SJSA1 (cell line): ENCODE results near the gene NTRK1. TPM values are rescaled to one million over a fixed set of nuclear protein-coding genes. Genes with fewer than 3 reads are reported as not detected.

ENCODE experiments used
- DNase-seq, 2 experiments: peaks; one replicate each; pipeline ENCODE4 v3.0.0-alpha.2; 2015 to 2020; ENCODE audit warnings: low spot score in 2 of 2, low read depth in 1 of 2
- H3K27ac ChIP-seq: fragments of 250-450 bp; sonication (Bioruptor Pico); 2 replicates; pipeline ENCODE4 v1.5.1; 2020; ENCODE audit warnings: mild to moderate bottlenecking, moderate library complexity
- H3K27me3 ChIP-seq: fragments of 250-450 bp; sonication (Bioruptor Pico); replicated peaks from 2 replicates; pipeline ENCODE4 v1.5.1; 2020; ENCODE audit warnings: mild to moderate bottlenecking, moderate library complexity
- H3K36me3 ChIP-seq: fragments of 250-450 bp; sonication (Bioruptor Pico); 2 replicates; pipeline ENCODE4 v1.5.1; 2020; ENCODE audit warnings: mild to moderate bottlenecking
- H3K4me1 ChIP-seq: fragments of 250-450 bp; sonication (Bioruptor Pico); replicated peaks from 2 replicates; pipeline ENCODE4 v1.6.1; 2021; ENCODE audit warnings: mild to moderate bottlenecking
- H3K4me3 ChIP-seq: fragments of 250-450 bp; sonication (Bioruptor Pico); 2 replicates; pipeline ENCODE4 v1.5.1; 2020; ENCODE audit warnings: mild to moderate bottlenecking
- H3K9me3 ChIP-seq: fragments of 250-450 bp; sonication (Bioruptor Pico); replicated peaks from 2 replicates; pipeline ENCODE4 v1.5.1; 2020; ENCODE audit warnings: mild to moderate bottlenecking
- total RNA-seq: library from RNA; depleted of rRNA; stranded (reverse); fragments of >200 nt; shearing (Covaris generic); gene quantifications from 2 replicates; pipeline ENCODE4 v1.2.3, GENCODE V29; 2014

The NTRK1 gene
- total RNA-seq, 1 experiment from 2014 or later: not detected

GRCh38 chr1:156868341-156868740 lies 7.7 kb downstream of the NTRK1 start:
- no peak for DNase-seq
- Histone ChIP-seq H3K4me1 (peaks cover 9% of the 10 kb centered on the region), H3K27ac (no peak overlapping the region), H3K4me3 (no peak overlapping the region), H3K27me3 (peaks cover 1% of the 10 kb centered on the region), H3K9me3 (no peaks in the 10 kb centered on the region), H3K36me3 (no peaks in the 10 kb centered on the region)

- Histone ChIP-seq H3K36me3 (no peaks in the 10 kb centered on the region), H3K27me3 (no peaks in the 10 kb centered on the region), H3K4me1 (peaks cover 9% of the 10 kb centered on the region), H3K4me3 (no peak overlapping the region), H3K9me3 (no peaks in the 10 kb centered on the region), H3K27ac (no peak overlapping the region)
- DNase-seq: no peak
Observed at GRCh38 chr1:156869455-156869854, 8.8 kb downstream of the NTRK1 start.

- H3K9me3 ChIP-seq: no peaks in the 10 kb centered on the region
- H3K27me3 ChIP-seq: 0 out of 2 replicates have a peak, but pooled peaks cover 9% of the 10 kb centered on the region
- H3K36me3 ChIP-seq: no peaks in the 10 kb centered on the region
- H3K27ac ChIP-seq: no peak overlapping the region
- no peak for DNase-seq
- no peak overlapping the region for H3K4me3 ChIP-seq
- H3K4me1 ChIP-seq: peaks cover 9% of the 10 kb centered on the region
Observed at GRCh38 chr1:156873659-156874058, 13.0 kb downstream of the NTRK1 start.

- no peak for DNase-seq
- H3K27me3 ChIP-seq: 0 out of 2 replicates have a peak, but pooled peaks cover 11% of the 10 kb centered on the region
- H3K36me3 ChIP-seq: no peaks in the 10 kb centered on the region
- peaks cover 9% of the 10 kb centered on the region for H3K4me1 ChIP-seq
- no peak overlapping the region for H3K27ac ChIP-seq
- no peaks in the 10 kb centered on the region for H3K9me3 ChIP-seq
- H3K4me3 ChIP-seq: no peak overlapping the region
Observed at GRCh38 chr1:156874142-156874541, 13.5 kb downstream of the NTRK1 start.

GRCh38 chr1:156874572-156875340 lies 14.1 kb downstream of the NTRK1 start:
- no peak for DNase-seq
- no peaks in the 10 kb centered on the region for H3K9me3 ChIP-seq
- H3K36me3 ChIP-seq: no peaks in the 10 kb centered on the region
- H3K27ac ChIP-seq: no peak overlapping the region
- H3K4me1 ChIP-seq: peaks cover 9% of the 10 kb centered on the region
- H3K27me3 ChIP-seq: 0 out of 2 replicates have a peak, but pooled peaks cover 15% of the 10 kb centered on the region
- no peak overlapping the region for H3K4me3 ChIP-seq

- peaks cover 20% of the 10 kb centered on the region; the same call in 1 of the 2 replicates for H3K27me3 ChIP-seq
Observed at GRCh38 chr1:156875341-156875615, 14.6 kb downstream of the NTRK1 start.

GRCh38 chr1:156876281-156876680 lies 15.6 kb downstream of the NTRK1 start:
- H3K4me1 ChIP-seq: no peaks in the 10 kb centered on the region; the same call in 1 of the 2 replicates
- H3K27ac ChIP-seq: no peak overlapping the region
- H3K9me3 ChIP-seq: no peaks in the 10 kb centered on the region
- peaks cover 27% of the 10 kb centered on the region; the same call in 1 of the 2 replicates for H3K27me3 ChIP-seq
- no peaks in the 10 kb centered on the region for H3K36me3 ChIP-seq
- no peak for DNase-seq
- no peak overlapping the region for H3K4me3 ChIP-seq

More at GRCh38 chr1:156875341-156875615, 14.6 kb downstream of the NTRK1 start:
- Histone ChIP-seq H3K4me3 (no peak overlapping the region), H3K9me3 (no peaks in the 10 kb centered on the region), H3K36me3 (no peaks in the 10 kb centered on the region), H3K4me1 (peaks cover 8% of the 10 kb centered on the region), H3K27ac (no peak overlapping the region)
- no peak for DNase-seq

GRCh38 chr1:156877433-156878170 lies 16.9 kb downstream of the NTRK1 start:
- DNase-seq: no peak
- Histone ChIP-seq H3K36me3 (no peaks in the 10 kb centered on the region), H3K4me1 (no peaks in the 10 kb centered on the region), H3K4me3 (no peak overlapping the region), H3K27me3 (peaks cover 29% of the 10 kb centered on the region; the same call in 1 of the 2 replicates), H3K27ac (no peak overlapping the region), H3K9me3 (no peaks in the 10 kb centered on the region)

GRCh38 chr1:156879876-156880275 lies 19.2 kb downstream of the NTRK1 start:
- Histone ChIP-seq H3K4me1 (no peaks in the 10 kb centered on the region), H3K4me3 (no peak overlapping the region), H3K27ac (no peak overlapping the region), H3K36me3 (no peaks in the 10 kb centered on the region), H3K9me3 (no peaks in the 10 kb centered on the region), H3K27me3 (peaks cover 29% of the 10 kb centered on the region; the same call in 1 of the 2 replicates)
- DNase-seq: no peak

GRCh38 chr1:156880473-156880872 lies 19.8 kb downstream of the NTRK1 start:
- H3K9me3 ChIP-seq: no peaks in the 10 kb centered on the region
- peaks cover 29% of the 10 kb centered on the region; the same call in 1 of the 2 replicates for H3K27me3 ChIP-seq
- no peaks in the 10 kb centered on the region for H3K4me1 ChIP-seq
- no peak overlapping the region for H3K27ac ChIP-seq
- no peak for DNase-seq
- H3K36me3 ChIP-seq: no peaks in the 10 kb centered on the region
- no peak overlapping the region for H3K4me3 ChIP-seq

GRCh38 chr1:156881101-156881500 lies 20.4 kb downstream of the NTRK1 start:
- Histone ChIP-seq H3K4me1 (no peaks in the 10 kb centered on the region), H3K4me3 (no peak overlapping the region), H3K27ac (no peak overlapping the region), H3K36me3 (no peaks in the 10 kb centered on the region), H3K27me3 (peaks cover 29% of the 10 kb centered on the region; the same call in 1 of the 2 replicates), H3K9me3 (no peaks in the 10 kb centered on the region)
- no peak for DNase-seq

- Histone ChIP-seq H3K36me3 (no peaks in the 10 kb centered on the region), H3K9me3 (no peaks in the 10 kb centered on the region), H3K4me1 (no peaks in the 10 kb centered on the region), H3K27ac (no peak overlapping the region), H3K4me3 (no peak overlapping the region), H3K27me3 (peaks cover 31% of the 10 kb centered on the region; the same call in 1 of the 2 replicates)
- DNase-seq: no peak
Observed at GRCh38 chr1:156881663-156882062, 21.0 kb downstream of the NTRK1 start.

GRCh38 chr1:156882543-156882942 lies 21.9 kb downstream of the NTRK1 start:
- no peaks in the 10 kb centered on the region for H3K9me3 ChIP-seq
- H3K27me3 ChIP-seq: peaks cover 24% of the 10 kb centered on the region; the same call in 1 of the 2 replicates
- no peak for DNase-seq
- H3K36me3 ChIP-seq: no peaks in the 10 kb centered on the region
- no peak overlapping the region for H3K27ac ChIP-seq
- H3K4me3 ChIP-seq: no peak overlapping the region
- H3K4me1 ChIP-seq: no peaks in the 10 kb centered on the region

GRCh38 chr1:156883919-156884318 lies 23.3 kb downstream of the NTRK1 start:
- H3K36me3 ChIP-seq: no peaks in the 10 kb centered on the region
- no peaks in the 10 kb centered on the region for H3K9me3 ChIP-seq
- no peaks in the 10 kb centered on the region for H3K4me1 ChIP-seq
- H3K27me3 ChIP-seq: peaks cover 22% of the 10 kb centered on the region; the same call in 1 of the 2 replicates
- no peak for DNase-seq
- no peak overlapping the region for H3K4me3 ChIP-seq
- no peak overlapping the region for H3K27ac ChIP-seq
